C4-2B (cell line): ENCODE data around the gene CCDC88C.

ENCODE experiments used
- H3K27ac ChIP-seq: fragments of 450-650 bp; 2 replicates; pipeline ENCODE4 v1.5.1; 2017
- CTCF ChIP-seq: fragments of 450-650 bp; conservative IDR thresholded peaks from 2 replicates; pipeline ENCODE4 v1.5.1; 2017; ENCODE audit warnings: mild to moderate bottlenecking
- ZFX ChIP-seq: fragments of 450-650 bp; IDR thresholded peaks from 2 replicates; pipeline ENCODE4 v1.6.1; 2017

Gene CCDC88C

GRCh38 chr14:91311284-91311662 is 106.3 kb downstream of the CCDC88C start:
- no peak overlapping the region for H3K27ac ChIP-seq
- TF ChIP-seq CTCF (no peak), ZFX (no peak)

- H3K27ac ChIP-seq = no peak overlapping the region
- no peak for TF ChIP-seq ZFX
- TF ChIP-seq CTCF = no peak
These were observed 106.9 kb downstream of the CCDC88C start for GRCh38 chr14:91310606-91311283.

- TF ChIP-seq ZFX (no peak), CTCF (no peak)
- no peak overlapping the region for H3K27ac ChIP-seq
These were observed 107.8 kb downstream of the CCDC88C start for GRCh38 chr14:91309756-91310280.

- TF ChIP-seq ZFX (no peak), CTCF (no peak)
These were observed 109.3 kb downstream of the CCDC88C start for GRCh38 chr14:91308337-91308736.

GRCh38 chr14:91307652-91308051 is 110.0 kb downstream of the CCDC88C start:
- no peak overlapping the region for H3K27ac ChIP-seq
- TF ChIP-seq ZFX (no peak), CTCF (no peak)

More at GRCh38 chr14:91308337-91308736, 109.3 kb downstream of the CCDC88C start:
- no peak overlapping the region for H3K27ac ChIP-seq

- no peak for TF ChIP-seq ZFX
- TF ChIP-seq CTCF = no peak
- H3K27ac ChIP-seq = no peak overlapping the region
These were observed 110.6 kb downstream of the CCDC88C start for GRCh38 chr14:91307046-91307445.

- H3K27ac ChIP-seq = no peak overlapping the region
- TF ChIP-seq ZFX = no peak
- no peak for TF ChIP-seq CTCF
These were observed 111.1 kb downstream of the CCDC88C start for GRCh38 chr14:91306547-91306946.
